GM12872 (cell line): ENCODE data around the gene LRP1B.

Experiments
- TF ChIP-seq, protein P1 (sequence below): IDR thresholded peaks from 3 replicates; pipeline ENCODE4 v1.5.1; 2011; ENCODE audit warnings: low read depth, mild to moderate bottlenecking, low read length, moderate library complexity; ENCODE audit not compliant: insufficient read depth

The LRP1B gene

DNA sequence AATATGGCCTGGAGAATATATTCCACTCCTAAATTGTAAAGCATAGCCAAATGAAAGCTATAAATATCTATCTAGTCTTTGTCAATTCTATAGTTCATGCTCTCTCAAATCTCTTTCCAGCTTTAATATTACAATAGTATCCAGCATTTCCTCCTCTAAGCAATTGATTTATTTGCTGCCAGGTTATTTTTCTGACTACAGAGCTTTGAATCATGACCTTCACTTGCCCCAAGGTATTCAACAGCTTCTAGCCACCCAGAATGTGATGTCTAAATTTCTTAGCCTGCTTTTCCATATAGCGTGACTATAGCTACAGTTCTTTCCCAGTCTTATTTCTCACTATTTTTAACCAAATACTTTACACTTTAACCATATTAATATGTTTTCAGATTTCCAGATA, 1287.6 kb downstream of the LRP1B start:
- TF ChIP-seq, protein P1, sequence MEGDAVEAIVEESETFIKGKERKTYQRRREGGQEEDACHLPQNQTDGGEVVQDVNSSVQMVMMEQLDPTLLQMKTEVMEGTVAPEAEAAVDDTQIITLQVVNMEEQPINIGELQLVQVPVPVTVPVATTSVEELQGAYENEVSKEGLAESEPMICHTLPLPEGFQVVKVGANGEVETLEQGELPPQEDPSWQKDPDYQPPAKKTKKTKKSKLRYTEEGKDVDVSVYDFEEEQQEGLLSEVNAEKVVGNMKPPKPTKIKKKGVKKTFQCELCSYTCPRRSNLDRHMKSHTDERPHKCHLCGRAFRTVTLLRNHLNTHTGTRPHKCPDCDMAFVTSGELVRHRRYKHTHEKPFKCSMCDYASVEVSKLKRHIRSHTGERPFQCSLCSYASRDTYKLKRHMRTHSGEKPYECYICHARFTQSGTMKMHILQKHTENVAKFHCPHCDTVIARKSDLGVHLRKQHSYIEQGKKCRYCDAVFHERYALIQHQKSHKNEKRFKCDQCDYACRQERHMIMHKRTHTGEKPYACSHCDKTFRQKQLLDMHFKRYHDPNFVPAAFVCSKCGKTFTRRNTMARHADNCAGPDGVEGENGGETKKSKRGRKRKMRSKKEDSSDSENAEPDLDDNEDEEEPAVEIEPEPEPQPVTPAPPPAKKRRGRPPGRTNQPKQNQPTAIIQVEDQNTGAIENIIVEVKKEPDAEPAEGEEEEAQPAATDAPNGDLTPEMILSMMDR: no peak

DNA sequence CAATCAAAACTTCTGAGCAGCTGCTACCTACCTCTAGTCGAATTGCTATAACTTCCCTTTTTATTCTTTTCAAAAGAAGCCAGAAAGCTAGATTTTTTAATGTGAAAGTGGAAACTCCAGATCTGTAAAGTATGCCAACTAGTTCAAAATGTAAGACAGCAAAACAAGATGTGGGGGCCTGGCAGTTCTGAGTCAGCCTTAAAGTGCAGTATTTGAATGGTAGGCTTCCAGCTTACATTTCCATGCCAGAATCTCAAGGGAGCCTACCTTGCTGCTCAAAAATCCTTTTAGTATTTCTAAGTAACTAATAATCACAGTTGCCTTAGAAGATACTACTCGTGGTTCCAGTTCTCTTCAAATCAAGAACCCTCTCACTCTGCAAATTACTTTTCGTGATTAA, 1288.7 kb downstream of the LRP1B start:
- TF ChIP-seq, protein P1: no peak

DNA sequence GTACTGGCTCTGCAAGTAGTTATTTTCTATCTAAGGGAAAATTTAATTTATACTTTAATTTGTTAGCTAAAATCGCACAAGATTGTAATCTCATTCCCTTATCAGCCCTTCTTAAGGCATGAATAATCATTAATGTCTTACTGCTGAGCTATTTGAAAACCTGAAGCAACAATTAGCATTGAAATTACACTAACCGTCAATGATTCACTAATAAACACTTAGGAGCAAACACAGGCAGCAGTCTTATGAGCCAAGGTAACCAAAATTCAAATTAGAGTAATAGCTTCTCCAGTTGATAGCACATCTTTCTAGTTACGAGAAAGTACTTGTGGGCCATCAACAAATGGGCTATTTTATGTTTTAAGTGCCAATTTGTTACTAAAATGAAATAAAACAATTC, 1289.7 kb downstream of the LRP1B start:
- TF ChIP-seq, protein P1: no peak

GRCh38 chr2:140836826-140837225, 1294.0 kb downstream of the LRP1B start:
- TF ChIP-seq, protein P1: no peak

DNA sequence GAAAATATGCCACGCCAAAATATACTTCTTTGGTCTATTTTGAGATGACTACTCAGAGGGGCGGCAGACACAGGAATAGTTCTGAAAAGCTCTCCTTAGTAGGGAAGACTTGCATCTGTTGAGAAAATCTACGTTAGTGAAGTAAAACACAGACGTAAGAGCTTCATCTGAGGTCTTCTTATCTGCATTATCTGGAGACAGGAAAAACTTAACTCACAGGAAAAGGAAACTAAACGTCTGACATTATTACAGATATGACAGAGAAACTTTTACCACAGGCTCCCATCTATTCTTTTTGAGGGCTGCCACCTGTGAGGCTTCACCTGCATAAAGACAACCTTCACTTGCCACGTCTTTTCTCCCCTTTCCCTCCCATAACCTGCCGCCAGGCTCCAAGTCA, 1295.7 kb downstream of the LRP1B start:
- TF ChIP-seq, protein P1: no peak

DNA sequence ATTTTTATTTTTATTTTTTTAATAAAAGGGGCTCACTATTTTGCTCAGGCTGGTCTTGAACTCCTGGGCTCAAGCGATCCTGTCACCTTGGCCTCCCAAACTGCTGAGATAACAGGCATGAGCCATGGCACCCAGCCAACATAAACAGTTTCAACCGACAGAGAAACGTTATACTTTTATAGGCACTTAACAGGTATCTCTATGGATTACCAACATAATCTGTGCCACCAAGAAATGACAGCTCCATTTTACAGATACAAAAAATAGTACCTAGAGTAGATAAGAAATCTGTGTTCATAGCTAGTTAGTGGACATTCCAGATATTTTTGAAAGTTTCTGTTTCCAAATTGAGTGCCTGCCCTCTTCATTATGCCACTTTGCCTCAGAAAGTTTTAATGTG, 1316.7 kb downstream of the LRP1B start:
- TF ChIP-seq, protein P1: no peak

- TF ChIP-seq, protein P1: peak; percentile 40; the same call in 1 of the 3 replicates
Observed at GRCh38 chr2:140808820-140809219, 1322.0 kb downstream of the LRP1B start.

GRCh38 chr2:140808211-140808610, 1322.6 kb downstream of the LRP1B start:
- TF ChIP-seq, protein P1: no peak
